ENCODE results near the gene TXNDC17. TPM values are rescaled to one million over a fixed set of nuclear protein-coding genes. Genes with fewer than 3 reads are reported as not detected.

Gene TXNDC17
- polyA plus RNA-seq, 1 experiment = 213 TPM

DNA sequence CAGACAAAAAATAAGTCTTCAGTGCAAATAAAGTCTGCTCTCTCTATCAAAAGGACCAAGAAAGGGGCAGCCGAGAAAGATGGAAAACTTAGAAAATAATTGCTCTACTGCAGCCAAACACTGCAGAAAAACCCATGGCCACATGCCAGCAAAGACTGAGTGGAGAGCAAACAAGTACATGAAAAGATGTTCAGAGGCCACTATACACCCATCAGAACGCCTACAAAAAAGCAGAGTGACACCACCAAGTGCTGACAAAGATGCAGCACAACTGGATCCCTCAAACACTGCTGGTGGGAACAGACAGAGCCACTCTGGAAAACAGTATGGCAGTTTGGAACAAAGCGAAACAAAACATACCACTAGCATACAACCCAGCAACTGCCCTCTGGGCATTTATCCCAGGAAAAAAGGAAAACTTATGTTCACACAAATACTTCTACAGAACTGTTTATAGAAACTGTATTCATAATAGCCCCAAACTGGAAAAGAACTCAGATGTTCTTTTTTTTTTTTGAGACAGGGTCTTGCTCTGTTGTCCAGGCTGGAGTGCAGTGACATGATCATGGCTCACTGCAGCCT, 37.0 kb upstream of the TXNDC17 start:
- POLR2A ChIA-PET = no interaction called here
- CTCF ChIA-PET = no interaction called here
- Histone ChIP-seq H3K4me3 (ENCODE audit: low read depth, low read length) (no peak overlapping the region), H3K36me3 (ENCODE audit: control insufficient read depth, insufficient read depth, low read length) (peaks cover 12% of the 10 kb centered on the region), H3K27me3 (ENCODE audit: control insufficient read depth, insufficient read depth, low read length) (no peaks in the 10 kb centered on the region)
- TF ChIP-seq CTCF (IDR thresholded peaks at IDR 0.05; ENCODE audit: insufficient read depth, low read depth, low read length) = no peak
- DNase-seq (ENCODE audit: low read depth) = no peak

DNA sequence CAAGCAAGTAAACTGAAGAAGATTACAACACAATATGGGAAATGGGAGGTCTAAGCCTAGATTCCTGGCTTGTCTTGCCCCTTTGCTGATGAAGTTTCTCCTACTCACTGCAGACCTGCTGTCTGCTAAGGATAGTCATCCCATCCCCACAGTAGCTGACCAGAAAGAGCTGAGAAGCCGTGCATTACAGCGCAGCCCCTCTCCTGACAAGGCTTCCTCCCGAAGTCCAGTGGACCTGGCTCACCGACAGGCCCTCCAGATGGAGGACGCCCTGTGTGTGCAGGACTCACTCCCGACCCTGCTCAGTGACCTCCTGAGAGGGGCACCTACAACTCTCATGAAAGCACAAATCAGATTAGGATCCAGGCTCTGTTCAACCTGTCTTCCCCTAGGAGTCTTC, 35.7 kb upstream of the TXNDC17 start:
- DNase-seq (ENCODE audit: low read depth) = no peak
- H3K27me3 ChIP-seq (ENCODE audit: control insufficient read depth, insufficient read depth, low read length) = no peaks in the 10 kb centered on the region
- ChIA-PET CTCF (interaction anchor here (1.4 kb wide), 1 partner anchor 132 kb away, joined by 4 read pairs; no protein-coding TSS in a partner anchor), POLR2A (interaction anchor here (0.6 to 0.7 kb wide), 2 partner anchors 8 to 24 kb away, joined by 6 to 11 read pairs; no protein-coding TSS in a partner anchor)
- no peak for TF ChIP-seq CTCF (IDR thresholded peaks at IDR 0.05; ENCODE audit: insufficient read depth, low read depth, low read length)
- no peak overlapping the region for H3K4me3 ChIP-seq (ENCODE audit: low read depth, low read length)
- H3K36me3 ChIP-seq (ENCODE audit: control insufficient read depth, insufficient read depth, low read length) = peaks cover 16% of the 10 kb centered on the region

DNA sequence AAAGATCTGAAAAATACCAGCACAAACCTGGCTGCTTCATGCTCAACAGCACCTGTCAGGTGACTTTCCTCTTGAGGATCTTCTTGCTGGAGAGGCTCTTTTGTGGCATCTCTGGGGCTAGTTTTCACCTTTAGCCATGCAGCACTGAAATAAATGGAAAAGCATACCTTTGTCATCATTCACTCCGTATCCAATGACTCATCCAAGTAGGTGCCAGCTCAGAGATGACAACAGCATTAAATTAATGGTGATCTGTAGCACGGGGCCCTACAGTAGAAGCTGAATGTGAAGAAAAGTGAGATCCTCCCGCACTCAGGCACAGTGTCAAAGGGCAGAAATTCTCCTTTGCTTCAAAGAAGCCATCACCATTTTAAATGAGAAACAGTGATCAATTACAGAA, 32.5 kb upstream of the TXNDC17 start:
- CTCF ChIA-PET = interaction anchor here (0.8 to 1.9 kb wide), 6 partner anchors 9 to 31 kb away, joined by 3 to 7 read pairs (median 3); a partner anchor contains a TSS
- no peaks in the 10 kb centered on the region for H3K27me3 ChIP-seq (ENCODE audit: control insufficient read depth, insufficient read depth, low read length)
- H3K4me3 ChIP-seq (ENCODE audit: low read depth, low read length) = no peak overlapping the region
- TF ChIP-seq CTCF (IDR thresholded peaks at IDR 0.05; ENCODE audit: insufficient read depth, low read depth, low read length) = no peak
- peaks cover 15% of the 10 kb centered on the region for H3K36me3 ChIP-seq (ENCODE audit: control insufficient read depth, insufficient read depth, low read length)
- DNase-seq (ENCODE audit: low read depth) = no peak
- POLR2A ChIA-PET = no interaction called here

DNA sequence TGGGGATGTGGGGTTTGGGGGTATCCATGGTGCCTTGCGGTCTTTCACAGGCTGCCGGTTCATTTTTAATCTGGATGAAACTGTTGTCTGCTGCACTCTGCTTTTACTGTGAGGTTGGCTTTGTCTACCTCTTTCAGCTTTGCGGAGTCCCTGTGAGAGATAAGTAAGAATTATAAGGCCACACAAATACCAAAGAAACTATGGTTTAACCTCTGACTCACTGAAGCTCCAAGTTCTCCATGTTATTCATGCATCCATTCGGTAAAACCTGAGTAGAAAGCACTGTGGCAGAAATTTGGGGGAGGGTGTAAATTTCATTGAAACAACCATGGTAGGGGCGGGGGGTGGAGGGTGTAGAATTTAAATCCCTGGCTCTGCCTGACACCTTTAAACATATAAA, 30.8 kb upstream of the TXNDC17 start:
- no peak for TF ChIP-seq CTCF (IDR thresholded peaks at IDR 0.05; ENCODE audit: insufficient read depth, low read depth, low read length)
- CTCF ChIA-PET = no interaction called here
- peaks cover 15% of the 10 kb centered on the region for H3K36me3 ChIP-seq (ENCODE audit: control insufficient read depth, insufficient read depth, low read length)

GRCh38 chr17:6611231-6611630, 29.6 kb upstream of the TXNDC17 start:
- Histone ChIP-seq H3K36me3 (ENCODE audit: control insufficient read depth, insufficient read depth, low read length) (peaks cover 9% of the 10 kb centered on the region), H3K27me3 (ENCODE audit: control insufficient read depth, insufficient read depth, low read length) (no peaks in the 10 kb centered on the region), H3K4me3 (ENCODE audit: low read depth, low read length) (no peak overlapping the region)
- ChIA-PET POLR2A (no interaction called here), CTCF (interaction anchor here (1.3 kb wide), 1 partner anchor 10 kb away, joined by 4 read pairs; no protein-coding TSS in a partner anchor)
- TF ChIP-seq CTCF (IDR thresholded peaks at IDR 0.05; ENCODE audit: insufficient read depth, low read depth, low read length) = no peak
- DNase-seq (ENCODE audit: low read depth) = no peak

More for the DNA sequence above, 30.8 kb upstream of the TXNDC17 start:
- no peak for DNase-seq (ENCODE audit: low read depth)
- POLR2A ChIA-PET = no interaction called here
- no peaks in the 10 kb centered on the region for H3K27me3 ChIP-seq (ENCODE audit: control insufficient read depth, insufficient read depth, low read length)
- H3K4me3 ChIP-seq (ENCODE audit: low read depth, low read length) = no peak overlapping the region
